Activated T-helper 1 cell treated with anti-CD3 and anti-CD28 coated beads, Interleukin-12 subunit alpha, Interleukin-12 subunit beta, Interleukin-2, Interleukin-4 antibody, amounts not matched to agents 30 ng/mL and 10 ng/mL and 1 ng/mL, durations not matched to agents 14 hours and 24 hours and 36 hours (primary cell): ENCODE data around the gene GPI. TPM values are rescaled to one million over a fixed set of nuclear protein-coding genes. Genes with fewer than 3 reads are reported as not detected.
A peak's percentile ranks its signal among the peaks of the same experiment; 100 is the strongest.
"Not testable (repeated sequence)": the region's sequence is repeated elsewhere in the genome, so short reads cannot be mapped to it uniquely, and the experiment has no call there.

Experiments used
- DNase-seq: peaks from one replicate; pipeline ENCODE4 v3.0.0; 2021; ENCODE audit warnings: low spot score
- H3K27ac Mint-ChIP-seq: one replicate; pipeline ENCODE4 v1.8.0; 2021; ENCODE audit warnings: mild to moderate bottlenecking, mixed read lengths
- H3K27me3 Mint-ChIP-seq: one replicate; pipeline ENCODE4 v1.8.0; 2022; ENCODE audit warnings: mild to moderate bottlenecking, moderate library complexity, mixed read lengths; ENCODE audit not compliant: insufficient read depth
- H3K36me3 Mint-ChIP-seq: one replicate; pipeline ENCODE4 v1.8.0; 2021; ENCODE audit warnings: low read depth, mixed read lengths
- H3K4me1 Mint-ChIP-seq: one replicate; pipeline ENCODE4 v1.8.0; 2021; ENCODE audit warnings: low read depth, mixed read lengths
- H3K4me3 Mint-ChIP-seq: one replicate; pipeline ENCODE4 v1.8.0; 2021; ENCODE audit warnings: mild to moderate bottlenecking, moderate library complexity, mixed read lengths
- H3K9me3 Mint-ChIP-seq: one replicate; pipeline ENCODE4 v1.8.0; 2021; ENCODE audit warnings: mixed read lengths
- intact Hi-C: fragments of 100-400 bp; cut with micrococcal nuclease; formaldehyde crosslinking; loops from one replicate; pipeline ENCODE4 v1.15.1; 2024
- total RNA-seq: library from RNA; stranded (reverse); gene quantifications from 2 replicates; pipeline ENCODE4 v1.2.3, GENCODE V29; 2022

The GPI gene
- total RNA-seq, 1 donor from 2014 or later: 502 TPM

- Mint-ChIP-seq H3K4me3 (no peak overlapping the region), H3K36me3 (peaks cover 25% of the 10 kb centered on the region), H3K27me3 (no peaks in the 10 kb centered on the region), H3K4me1 (no peaks in the 10 kb centered on the region), H3K27ac (no peak overlapping the region), H3K9me3 (no peaks in the 10 kb centered on the region)
- intact Hi-C loops: no loop called here
- DNase-seq: no peak
Observed at GRCh38 chr19:34327851-34328250, 37.1 kb upstream of the GPI start.

DNA sequence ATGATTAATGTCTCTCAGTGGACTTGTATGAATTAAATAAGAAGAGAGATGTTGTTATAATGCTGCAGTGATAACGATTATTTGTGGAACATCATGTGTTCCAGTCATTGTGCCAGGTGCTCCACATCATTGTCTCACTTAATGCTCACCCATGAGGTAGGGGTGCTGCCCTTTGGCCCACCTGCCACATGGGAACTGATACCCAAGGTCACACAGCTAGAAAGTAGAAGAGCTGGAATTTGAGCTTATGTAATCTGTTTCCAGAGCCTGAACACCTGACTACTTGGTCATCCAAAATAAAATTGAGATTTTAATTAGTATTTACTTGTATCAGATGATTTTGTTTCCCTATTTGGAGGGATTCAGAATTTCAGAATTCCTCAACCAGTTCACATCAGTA lies 36.0 kb upstream of the GPI start:
- H3K4me3 Mint-ChIP-seq: no peak overlapping the region
- intact Hi-C loops: no loop called here
- no peak for DNase-seq
- H3K27me3 Mint-ChIP-seq: no peaks in the 10 kb centered on the region
- H3K36me3 Mint-ChIP-seq: peaks cover 27% of the 10 kb centered on the region
- no peak overlapping the region for H3K27ac Mint-ChIP-seq
- no peaks in the 10 kb centered on the region for H3K9me3 Mint-ChIP-seq
- no peaks in the 10 kb centered on the region for H3K4me1 Mint-ChIP-seq

DNA sequence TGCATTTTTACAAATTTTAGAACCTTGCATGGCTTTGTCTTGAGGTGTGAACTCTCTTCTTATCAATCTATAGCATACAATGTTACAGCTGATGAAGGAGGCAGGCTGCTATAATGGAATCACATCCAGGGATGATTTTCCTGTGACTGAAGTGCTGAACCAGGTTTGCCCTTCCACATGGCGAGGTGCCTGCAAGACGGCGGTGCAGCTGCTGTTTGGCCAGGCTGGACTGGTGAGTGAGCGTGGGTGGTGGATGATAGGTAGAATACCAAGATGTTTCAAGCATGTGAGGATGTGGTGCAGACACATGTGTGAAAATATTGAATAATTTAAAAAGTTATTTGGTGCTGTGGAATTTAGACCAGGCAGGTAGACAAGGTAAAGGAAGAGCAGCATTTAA lies 34.9 kb upstream of the GPI start:
- no peaks in the 10 kb centered on the region for H3K27me3 Mint-ChIP-seq
- H3K27ac Mint-ChIP-seq: no peak overlapping the region
- no peak overlapping the region for H3K4me3 Mint-ChIP-seq
- intact Hi-C loops: no loop called here
- no peaks in the 10 kb centered on the region for H3K4me1 Mint-ChIP-seq
- H3K36me3 Mint-ChIP-seq: peaks cover 24% of the 10 kb centered on the region
- no peak for DNase-seq
- H3K9me3 Mint-ChIP-seq: no peaks in the 10 kb centered on the region

GRCh38 chr19:34330596-34330995 lies 34.4 kb upstream of the GPI start:
- intact Hi-C loops, DNase-seq, H3K9me3 Mint-ChIP-seq, H3K27ac Mint-ChIP-seq, H3K4me3 Mint-ChIP-seq, H3K27me3 Mint-ChIP-seq, H3K4me1 Mint-ChIP-seq: not testable (repeated sequence)
- peaks cover 24% of the 10 kb centered on the region for H3K36me3 Mint-ChIP-seq

DNA sequence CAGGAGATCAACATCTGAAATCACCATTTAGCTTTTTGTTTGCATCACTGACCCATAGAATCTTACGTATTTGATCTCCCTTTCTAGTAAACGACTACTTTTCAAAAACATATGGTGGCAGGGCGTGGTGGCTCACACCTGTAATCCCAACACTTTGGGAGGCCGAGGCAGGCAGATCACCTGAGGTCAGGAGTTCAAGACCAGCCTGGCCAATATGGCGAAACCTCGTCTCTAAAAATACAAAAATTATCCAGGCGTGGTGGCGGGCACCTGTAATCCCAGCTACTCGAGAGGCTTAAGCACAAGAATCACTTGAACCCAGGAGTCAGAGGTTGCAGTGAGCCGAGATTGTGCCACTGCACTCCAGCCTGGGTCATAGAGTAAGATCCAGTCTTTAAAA lies 33.4 kb upstream of the GPI start:
- H3K9me3 Mint-ChIP-seq, DNase-seq, H3K4me1 Mint-ChIP-seq, H3K27ac Mint-ChIP-seq, intact Hi-C loops, H3K4me3 Mint-ChIP-seq, H3K27me3 Mint-ChIP-seq: not testable (repeated sequence)
- peaks cover 21% of the 10 kb centered on the region for H3K36me3 Mint-ChIP-seq

DNA sequence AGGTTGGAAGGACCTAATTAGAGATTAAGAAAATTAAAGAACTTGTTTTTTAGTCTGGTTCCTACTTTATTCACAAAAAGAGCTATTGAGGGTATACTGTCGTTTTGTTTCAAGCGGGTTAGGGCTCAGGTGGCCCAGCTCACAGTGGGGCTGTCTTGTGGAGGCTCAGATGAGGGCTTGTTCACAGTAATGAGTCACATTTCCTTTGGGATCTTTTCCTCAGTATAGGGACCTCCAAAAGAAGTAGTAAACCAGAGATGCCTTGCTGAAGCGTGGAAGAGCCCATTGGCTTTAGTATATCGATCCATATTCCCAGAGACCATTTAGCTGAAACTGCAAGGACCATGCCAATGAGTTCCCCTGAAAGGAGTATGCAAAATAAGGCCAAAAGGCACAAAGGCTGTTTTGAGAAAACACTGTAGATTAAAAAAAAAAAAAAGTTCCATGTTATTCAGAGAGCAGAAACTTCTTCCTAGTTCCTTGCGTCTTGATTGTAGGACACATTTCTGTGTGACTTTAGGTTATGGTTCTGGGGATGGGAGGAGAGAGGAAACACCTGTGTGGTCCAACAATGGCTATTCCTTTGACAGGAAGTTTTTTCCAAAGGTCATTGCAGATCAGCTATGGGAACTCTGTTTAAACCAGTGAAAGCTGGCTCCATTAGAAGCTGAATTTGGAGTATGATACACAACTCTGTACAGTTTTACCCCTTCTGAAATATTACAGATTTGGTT lies 32.8 kb upstream of the GPI start:
- H3K36me3 Mint-ChIP-seq: peaks cover 23% of the 10 kb centered on the region
- peaks cover 5% of the 10 kb centered on the region for H3K4me1 Mint-ChIP-seq
- H3K4me3 Mint-ChIP-seq: no peak overlapping the region
- no peaks in the 10 kb centered on the region for H3K9me3 Mint-ChIP-seq
- no peak for DNase-seq
- no peaks in the 10 kb centered on the region for H3K27me3 Mint-ChIP-seq
- intact Hi-C loops: no loop called here
- H3K27ac Mint-ChIP-seq: no peak overlapping the region

DNA sequence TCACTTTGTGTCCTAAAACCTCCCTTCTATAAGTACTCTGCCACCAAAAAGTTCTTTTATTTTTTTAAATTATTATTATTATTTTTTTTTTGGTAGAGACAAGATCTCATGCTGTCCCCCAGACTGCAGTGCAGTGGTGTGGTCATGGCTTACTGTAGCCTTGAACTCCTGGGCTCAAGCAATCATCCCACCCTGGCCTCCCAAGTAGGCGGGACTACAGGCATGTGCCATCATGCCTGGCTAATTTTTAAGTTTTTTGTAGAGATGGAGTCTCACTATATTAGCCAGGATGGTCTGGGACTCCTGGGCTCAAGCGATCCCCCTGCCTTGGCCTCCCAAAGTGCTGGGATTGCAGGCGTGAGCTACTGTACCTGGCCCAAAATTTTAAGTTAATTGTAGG lies 29.1 kb upstream of the GPI start:
- intact Hi-C loops: loop anchor here (1.0 to 2.0 kb wide), 2 partner anchors 66 to 81 kb away; partner anchors contain the start of gene GARRE1
- no peaks in the 10 kb centered on the region for H3K9me3 Mint-ChIP-seq
- H3K27me3 Mint-ChIP-seq: no peaks in the 10 kb centered on the region
- no peak overlapping the region for H3K27ac Mint-ChIP-seq
- no peak for DNase-seq
- H3K36me3 Mint-ChIP-seq: peaks cover 33% of the 10 kb centered on the region
- H3K4me3 Mint-ChIP-seq: no peak overlapping the region
- H3K4me1 Mint-ChIP-seq: peaks cover 5% of the 10 kb centered on the region

DNA sequence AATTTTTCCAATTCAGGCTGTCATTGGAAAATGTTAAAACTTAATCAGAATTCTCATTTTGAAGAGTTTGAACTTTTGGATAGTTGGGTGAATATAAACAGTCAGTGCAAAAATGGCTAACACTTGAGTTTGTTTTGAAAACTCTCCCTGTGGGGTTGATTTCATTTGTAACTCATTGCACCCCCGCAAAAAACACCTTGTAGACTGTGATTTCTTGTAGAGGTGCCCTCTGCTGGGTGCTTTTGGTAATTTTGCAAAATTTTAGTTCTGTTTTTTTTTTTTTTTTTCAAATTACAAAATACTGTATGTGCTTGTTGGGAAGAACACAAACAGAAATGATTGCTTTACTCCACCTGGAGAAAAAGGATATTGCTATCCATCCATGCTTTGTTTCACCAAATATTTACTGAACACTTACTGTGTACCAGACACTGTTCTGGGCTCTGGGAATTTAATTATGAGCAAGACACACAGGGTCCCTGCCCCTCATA lies 28.2 kb upstream of the GPI start:
- no peak overlapping the region for H3K27ac Mint-ChIP-seq
- intact Hi-C loops: loop anchor here (1.0 to 2.0 kb wide), 2 partner anchors 67 to 82 kb away; partner anchors contain the start of gene GARRE1

GRCh38 chr19:34337739-34338138 lies 27.3 kb upstream of the GPI start:
- H3K9me3 Mint-ChIP-seq: no peaks in the 10 kb centered on the region
- no peak overlapping the region for H3K27ac Mint-ChIP-seq
- H3K4me1 Mint-ChIP-seq: peaks cover 5% of the 10 kb centered on the region
- H3K36me3 Mint-ChIP-seq: peaks cover 38% of the 10 kb centered on the region
- H3K27me3 Mint-ChIP-seq: no peaks in the 10 kb centered on the region
- intact Hi-C loops: loop anchor here (2.0 kb wide), 1 partner anchor 83 kb away; the partner anchor contains the start of gene GARRE1
- no peak overlapping the region for H3K4me3 Mint-ChIP-seq
- no peak for DNase-seq

More for the DNA sequence above, 28.2 kb upstream of the GPI start:
- DNase-seq: peak; percentile 14
- Mint-ChIP-seq H3K9me3 (no peaks in the 10 kb centered on the region), H3K4me1 (peaks cover 5% of the 10 kb centered on the region), H3K36me3 (peaks cover 34% of the 10 kb centered on the region), H3K27me3 (no peaks in the 10 kb centered on the region), H3K4me3 (no peak overlapping the region)

- Mint-ChIP-seq H3K27ac (no peak overlapping the region), H3K4me1 (peaks cover 9% of the 10 kb centered on the region), H3K36me3 (peaks cover 37% of the 10 kb centered on the region), H3K9me3 (no peaks in the 10 kb centered on the region), H3K4me3 (no peak overlapping the region), H3K27me3 (no peaks in the 10 kb centered on the region)
- intact Hi-C loops: no loop called here
- DNase-seq: no peak
Observed at GRCh38 chr19:34341935-34342680, 22.9 kb upstream of the GPI start.

DNA sequence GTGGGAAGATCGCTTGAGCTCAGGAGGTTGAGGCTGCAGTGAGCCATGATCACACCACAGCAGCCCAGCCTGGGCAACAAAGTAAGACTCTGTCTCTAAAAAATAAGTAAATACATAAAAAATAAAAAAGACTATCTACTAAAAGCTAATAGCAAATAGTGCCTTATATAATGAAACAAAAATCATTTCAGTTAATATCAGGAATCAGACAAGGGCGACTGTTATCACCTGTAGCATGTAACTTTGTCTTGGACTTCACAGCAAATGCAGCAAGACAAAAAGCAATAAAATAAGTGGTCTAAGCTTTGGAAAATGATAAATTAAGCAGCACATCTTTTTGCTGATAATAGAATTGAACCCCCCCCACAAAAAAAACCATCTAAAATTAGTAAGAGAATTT lies 21.2 kb upstream of the GPI start:
- no peaks in the 10 kb centered on the region for H3K9me3 Mint-ChIP-seq
- no peak overlapping the region for H3K27ac Mint-ChIP-seq
- no peak for DNase-seq
- no peak overlapping the region for H3K4me3 Mint-ChIP-seq
- H3K4me1 Mint-ChIP-seq: peaks cover 12% of the 10 kb centered on the region
- intact Hi-C loops: no loop called here
- H3K27me3 Mint-ChIP-seq: no peaks in the 10 kb centered on the region
- peaks cover 34% of the 10 kb centered on the region for H3K36me3 Mint-ChIP-seq

DNA sequence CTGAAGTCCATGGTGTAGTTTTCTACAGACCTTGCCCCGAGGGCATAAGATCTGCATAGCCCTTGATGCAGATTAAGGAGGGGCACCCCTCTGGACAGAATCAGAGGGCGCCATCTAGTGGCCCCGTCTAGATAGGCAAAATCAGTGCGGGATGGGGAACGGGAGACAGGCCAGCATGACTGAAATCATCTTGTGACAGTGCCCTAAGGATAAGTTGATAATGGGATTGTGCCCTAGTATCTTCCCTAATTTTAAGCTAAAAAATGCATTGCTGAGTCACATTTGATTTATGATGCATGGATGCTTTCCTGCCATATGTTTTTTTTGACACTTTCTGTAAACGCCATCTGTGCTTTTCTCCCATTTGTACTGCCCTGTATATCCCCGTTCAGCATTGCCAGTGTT lies 19.0 kb upstream of the GPI start:
- no peaks in the 10 kb centered on the region for H3K27me3 Mint-ChIP-seq
- no peak overlapping the region for H3K4me3 Mint-ChIP-seq
- DNase-seq: peak; percentile 38
- intact Hi-C loops: no loop called here
- H3K36me3 Mint-ChIP-seq: peaks cover 24% of the 10 kb centered on the region
- H3K9me3 Mint-ChIP-seq: no peaks in the 10 kb centered on the region
- H3K4me1 Mint-ChIP-seq: peaks cover 29% of the 10 kb centered on the region
- H3K27ac Mint-ChIP-seq: no peak overlapping the region

DNA sequence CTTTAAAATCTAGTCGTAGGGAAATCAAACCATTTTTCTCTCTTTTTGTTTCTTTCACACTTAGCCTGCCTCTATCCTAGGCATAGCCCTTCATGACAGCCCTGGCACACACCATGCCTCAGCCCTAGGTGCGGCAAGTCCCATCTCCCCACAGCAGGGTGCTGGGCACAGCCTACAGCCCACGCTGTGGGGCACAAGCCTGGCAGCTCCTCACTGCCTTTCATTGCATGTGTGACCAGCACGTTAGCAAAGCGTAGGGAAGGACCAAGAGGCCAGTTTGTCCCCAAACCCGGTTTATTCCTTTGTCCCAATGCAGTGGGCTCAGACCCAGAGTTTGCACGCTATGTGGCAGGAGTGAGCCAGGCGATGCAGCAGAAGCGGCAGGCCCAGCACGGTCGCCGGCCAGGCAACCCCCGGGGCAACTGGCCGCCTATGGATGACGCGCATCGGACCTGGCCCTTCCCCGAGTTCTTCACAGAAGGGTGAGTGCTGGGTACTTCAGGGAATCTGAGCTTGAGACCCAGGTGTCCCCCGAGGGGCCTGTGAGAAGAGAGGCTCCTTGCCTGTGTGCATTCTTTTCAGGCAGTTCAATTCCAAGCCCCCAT lies 17.3 kb upstream of the GPI start:
- Mint-ChIP-seq H3K4me1 (peaks cover 37% of the 10 kb centered on the region), H3K9me3 (no peaks in the 10 kb centered on the region), H3K27ac (no peak overlapping the region), H3K36me3 (peaks cover 16% of the 10 kb centered on the region), H3K27me3 (no peaks in the 10 kb centered on the region), H3K4me3 (no peak overlapping the region)
- intact Hi-C loops: no loop called here
- no peak for DNase-seq
